GM23338 (cell line): ENCODE results near the gene CDKL4. TPM values are rescaled to one million over a fixed set of nuclear protein-coding genes. Genes with fewer than 3 reads are reported as not detected.
"Not testable (repeated sequence)": the region's sequence is repeated elsewhere in the genome, so short reads cannot be mapped to it uniquely, and the experiment has no call there.

Experiments used
- ATAC-seq: fragments of 200-7000 bp; cut with Tn5 transposase; 3 replicates; pipeline ENCODE4 v1.9.1; 2020
- DNase-seq: peaks from one replicate; pipeline ENCODE4 v3.0.0-alpha.2; 2015; ENCODE audit warnings: low spot score
- H2AFZ ChIP-seq: fragments of 200-600 bp; sonication (generic); 2 replicates; pipeline ENCODE4 v1.8.0; 2016; ENCODE audit warnings: antibody characterized with exemption, mild to moderate bottlenecking, moderate library complexity
- H3F3A ChIP-seq: fragments of 200-600 bp; sonication (generic); replicated peaks from 2 replicates; pipeline ENCODE4 v1.8.0; 2017; ENCODE audit warnings: antibody characterized with exemption, mixed run types, low read depth
- H3K27ac ChIP-seq: fragments of 200-600 bp; sonication (generic); 2 replicates; pipeline ENCODE4 v1.6.1; 2016; ENCODE audit warnings: low read depth
- H3K27me3 ChIP-seq: fragments of 200-600 bp; sonication (generic); 2 replicates; pipeline ENCODE4 v1.8.0; 2016; ENCODE audit warnings: mild to moderate bottlenecking, mixed run types, moderate library complexity; ENCODE audit not compliant: insufficient read depth
- H3K36me3 ChIP-seq: fragments of 200-600 bp; sonication (generic); 2 replicates; pipeline ENCODE4 v1.8.0; 2016; ENCODE audit warnings: mild to moderate bottlenecking; ENCODE audit not compliant: insufficient read depth
- H3K4me1 ChIP-seq: fragments of 200-600 bp; sonication (generic); 2 replicates; pipeline ENCODE4 v1.8.0; 2016; ENCODE audit warnings: mild to moderate bottlenecking, moderate library complexity; ENCODE audit not compliant: insufficient read depth
- H3K4me2 ChIP-seq: fragments of 200-600 bp; sonication (generic); 2 replicates; pipeline ENCODE4 v1.7.1; 2017; ENCODE audit warnings: mixed run types
- H3K4me3 ChIP-seq: fragments of 200-600 bp; sonication (generic); 2 replicates; pipeline ENCODE4 v1.6.1; 2016; ENCODE audit warnings: mixed run types
- H3K79me2 ChIP-seq: fragments of 200-600 bp; sonication (generic); replicated peaks from 2 replicates; pipeline ENCODE4 v1.8.0; 2017; ENCODE audit warnings: mild to moderate bottlenecking; ENCODE audit not compliant: insufficient read depth
- H3K9me2 ChIP-seq: fragments of 200-600 bp; sonication (generic); 2 replicates; pipeline ENCODE4 v1.8.0; 2017; ENCODE audit not compliant: insufficient read depth
- H4K20me1 ChIP-seq: fragments of 200-600 bp; sonication (generic); replicated peaks from 2 replicates; pipeline ENCODE4 v1.8.0; 2017; ENCODE audit warnings: mild to moderate bottlenecking; ENCODE audit not compliant: insufficient read depth
- H3K27ac Mint-ChIP-seq: 2 replicates; pipeline ENCODE4 v1.8.0; 2020; ENCODE audit warnings: inconsistent platforms, mild to moderate bottlenecking, moderate library complexity, mixed read lengths
- H3K27me3 Mint-ChIP-seq: 3 replicates; pipeline ENCODE4 v1.8.0; 2022; ENCODE audit warnings: low read depth, mild to moderate bottlenecking, moderate library complexity, mixed read lengths, inconsistent platforms; ENCODE audit not compliant: insufficient read depth, poor library complexity
- H3K36me3 Mint-ChIP-seq: 3 replicates; pipeline ENCODE4 v1.8.0; 2021; ENCODE audit warnings: low read depth, mild to moderate bottlenecking, inconsistent platforms, moderate library complexity, mixed read lengths
- H3K4me1 Mint-ChIP-seq: 3 replicates; pipeline ENCODE4 v1.8.0; 2020; ENCODE audit warnings: mild to moderate bottlenecking, inconsistent platforms, mixed read lengths
- H3K4me3 Mint-ChIP-seq: 3 replicates; pipeline ENCODE4 v1.8.0; 2021; ENCODE audit warnings: moderate library complexity, mild to moderate bottlenecking, inconsistent platforms, mixed read lengths
- H3K9me3 Mint-ChIP-seq: 3 replicates; pipeline ENCODE4 v1.8.0; 2020; ENCODE audit warnings: moderate library complexity, mild to moderate bottlenecking, inconsistent platforms, mixed read lengths
- CREB1 ChIP-seq: fragments of 250-450 bp; sonication (Bioruptor Pico); IDR thresholded peaks from 2 replicates; pipeline ENCODE4 v1.5.0; 2020; ENCODE audit warnings: low read depth, mild to moderate bottlenecking, moderate library complexity
- EZH2 ChIP-seq: fragments of 200-600 bp; sonication (generic); IDR thresholded peaks from one replicate; pipeline ENCODE4 v1.8.0; 2017; ENCODE audit warnings: antibody characterized with exemption, mild to moderate bottlenecking, low read depth; ENCODE audit not compliant: unreplicated experiment
- EZH2phosphoT487 ChIP-seq: fragments of 200-600 bp; sonication (generic); IDR thresholded peaks from one replicate; pipeline ENCODE4 v1.8.1; 2018; ENCODE audit warnings: antibody characterized with exemption; ENCODE audit not compliant: unreplicated experiment
- POLR2AphosphoS5 ChIP-seq: IDR thresholded peaks from 2 replicates; pipeline ENCODE4 v1.6.1; 2016; ENCODE audit warnings: antibody characterized with exemption, low read depth
- ZNF114 ChIP-seq: fragments of 250-450 bp; sonication (Bioruptor Pico); IDR thresholded peaks from 2 replicates; pipeline ENCODE4 v1.5.0; 2020; ENCODE audit warnings: mild to moderate bottlenecking, moderate library complexity
- ZNF331 ChIP-seq: fragments of 250-450 bp; sonication (Bioruptor Pico); IDR thresholded peaks from 2 replicates; pipeline ENCODE4 v1.5.0; 2020; ENCODE audit warnings: low read depth, mild to moderate bottlenecking, moderate library complexity
- polyA plus RNA-seq: library from polyadenylated mRNA; unstranded; fragments of >200 nt; fragmentation: Nextera tagmentation; extraction: Ambion mirVana; gene quantifications from 2 replicates; pipeline ENCODE4 v1.2.1, GENCODE V29; 2016
- total RNA-seq: library from RNA; depleted of rRNA; stranded (reverse); fragments of >200 nt; shearing (Covaris generic); gene quantifications from 2 replicates; pipeline ENCODE4 v1.2.3, GENCODE V29; 2014
- TF ChIP-seq, protein P1 (sequence below), 2 experiments: fragments of 200-600 bp in 1 of 2; sonication (generic) in 1 of 2; conservative IDR thresholded peaks; 2 replicates each; pipeline versions ENCODE4 v1.5.1 to v1.6.1; 2016 to 2017; ENCODE audit warnings: antibody characterized with exemption in 2 of 2, low read depth in 2 of 2, mild to moderate bottlenecking in 2 of 2, moderate library complexity in 1 of 2

The CDKL4 gene
- total and polyA plus RNA-seq, 2 experiments from 2014 or later = 0.24 TPM; not detected in 1

DNA sequence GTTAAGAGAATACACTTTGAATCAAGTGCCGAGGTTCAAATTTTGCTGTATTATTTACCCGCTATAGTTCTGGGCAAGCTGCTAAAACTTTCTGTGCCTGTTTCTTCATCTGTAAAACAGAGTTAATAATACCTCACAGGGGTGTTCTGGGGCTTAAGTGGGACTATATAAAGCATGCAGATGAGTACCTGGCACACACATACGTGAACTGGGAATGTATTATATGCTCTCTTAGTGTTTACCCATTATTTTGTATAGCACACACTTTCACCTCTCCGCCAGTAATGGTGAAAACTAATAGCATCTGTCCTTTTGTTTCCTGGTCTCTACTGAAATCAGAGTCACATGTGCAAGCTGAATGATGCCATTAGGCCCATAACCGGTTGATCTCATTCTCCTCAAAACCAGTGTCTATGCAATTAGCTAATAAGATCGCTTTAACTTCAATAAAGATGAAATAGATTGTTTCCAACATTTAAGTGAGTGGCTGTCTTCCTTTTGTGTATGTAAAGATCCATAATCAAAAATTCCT is 3.8 kb upstream of the CDKL4 start (continued):
- no peak for TF ChIP-seq ZNF114 (CRISPR knock-in tag)

DNA sequence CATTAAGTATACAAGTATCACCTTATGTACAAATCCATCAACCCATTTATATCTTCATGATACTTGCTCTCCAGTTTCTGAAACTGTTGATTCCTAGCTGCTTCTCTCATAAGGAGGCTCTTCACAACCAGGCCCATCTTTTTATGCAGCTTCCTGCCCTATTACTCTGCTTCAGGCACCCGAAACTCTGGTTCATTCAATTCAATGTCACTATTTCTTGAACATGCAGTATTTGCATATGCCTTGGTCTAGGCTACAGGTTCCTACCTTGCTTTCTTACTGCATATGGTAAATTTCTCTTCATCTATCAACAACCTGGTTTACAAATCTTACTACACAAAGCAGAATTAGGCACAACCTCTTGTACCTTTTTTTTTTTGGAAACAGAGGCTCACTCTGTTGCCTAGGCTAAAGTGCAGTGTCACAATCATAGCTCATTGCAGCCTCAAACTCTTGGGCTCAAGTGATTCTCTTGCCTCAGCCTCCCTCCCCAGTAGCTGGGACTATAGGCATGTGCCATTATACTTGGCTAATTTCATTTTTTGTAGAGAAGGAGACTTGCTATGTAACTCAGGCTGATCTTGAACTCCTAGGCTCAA is 2.7 kb upstream of the CDKL4 start:
- H3K27me3 ChIP-seq = no peaks in the 10 kb centered on the region
- H3K36me3 Mint-ChIP-seq = peaks cover 23% of the 10 kb centered on the region
- ATAC-seq = no peak

DNA sequence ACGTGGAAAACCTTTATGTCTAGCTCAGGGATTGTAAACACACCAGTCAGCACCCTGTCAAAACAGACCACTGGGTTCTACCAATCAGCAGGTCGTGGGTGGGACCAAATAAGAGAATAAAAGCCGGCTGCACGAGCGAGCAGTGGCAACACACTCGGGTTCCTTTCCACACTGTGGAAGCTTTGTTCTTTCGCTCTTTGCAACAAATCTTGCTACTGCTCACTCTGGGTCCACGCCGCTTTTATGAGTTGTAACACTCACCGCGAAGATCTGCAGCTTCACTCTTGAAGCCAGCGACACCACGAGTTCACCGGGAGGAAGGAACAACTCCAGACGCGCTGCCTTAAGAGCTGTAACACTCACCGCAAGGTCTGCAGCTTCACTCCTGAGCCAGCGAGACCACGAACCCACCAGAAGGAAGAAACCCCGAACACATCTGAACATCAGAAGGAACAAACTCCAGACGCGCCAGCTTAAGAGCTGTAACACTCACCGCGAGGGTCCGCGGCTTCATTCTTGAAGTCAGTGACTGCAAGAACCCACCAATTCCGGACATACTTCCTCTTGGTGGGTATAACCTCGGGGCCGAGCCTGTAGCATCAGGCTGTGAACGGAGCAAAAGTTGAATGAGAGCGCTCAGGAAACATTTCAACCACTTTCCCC is 1.3 kb upstream of the CDKL4 start:
- H3F3A ChIP-seq, H3K4me3 Mint-ChIP-seq, H3K36me3 ChIP-seq, H3K27me3 Mint-ChIP-seq, DNase-seq, ATAC-seq, H3K79me2 ChIP-seq, H3K4me3 ChIP-seq, H3K27ac ChIP-seq, H4K20me1 ChIP-seq, H3K36me3 Mint-ChIP-seq, H3K4me2 ChIP-seq, H3K27me3 ChIP-seq, H2AFZ ChIP-seq, H3K9me2 ChIP-seq: not testable (repeated sequence)
- peaks cover 19% of the 10 kb centered on the region for H3K4me1 ChIP-seq
- 0 out of 2 replicates have a peak overlapping the region, but pooled peaks have one; percentile 46 for H3K27ac Mint-ChIP-seq
- peaks cover 22% of the 10 kb centered on the region for H3K9me3 Mint-ChIP-seq
- peaks cover 19% of the 10 kb centered on the region for H3K4me1 Mint-ChIP-seq

More for the DNA sequence above, 2.7 kb upstream of the CDKL4 start:
- Mint-ChIP-seq H3K4me1 (peaks cover 11% of the 10 kb centered on the region), H3K27me3 (peaks cover 3% of the 10 kb centered on the region), H3K27ac (no peak overlapping the region), H3K4me3 (no peak overlapping the region), H3K9me3 (peaks cover 35% of the 10 kb centered on the region)
- no peaks in the 10 kb centered on the region for H3K9me2 ChIP-seq
- H3K4me2 ChIP-seq = no peak overlapping the region
- DNase-seq = no peak
- TF ChIP-seq EZH2 (no peak), ZNF114 (CRISPR knock-in tag) (no peak), CREB1 (no peak), EZH2phosphoT487 (no peak), POLR2AphosphoS5 (no peak), ZNF331 (CRISPR knock-in tag) (no peak)
- TF ChIP-seq, protein P1, sequence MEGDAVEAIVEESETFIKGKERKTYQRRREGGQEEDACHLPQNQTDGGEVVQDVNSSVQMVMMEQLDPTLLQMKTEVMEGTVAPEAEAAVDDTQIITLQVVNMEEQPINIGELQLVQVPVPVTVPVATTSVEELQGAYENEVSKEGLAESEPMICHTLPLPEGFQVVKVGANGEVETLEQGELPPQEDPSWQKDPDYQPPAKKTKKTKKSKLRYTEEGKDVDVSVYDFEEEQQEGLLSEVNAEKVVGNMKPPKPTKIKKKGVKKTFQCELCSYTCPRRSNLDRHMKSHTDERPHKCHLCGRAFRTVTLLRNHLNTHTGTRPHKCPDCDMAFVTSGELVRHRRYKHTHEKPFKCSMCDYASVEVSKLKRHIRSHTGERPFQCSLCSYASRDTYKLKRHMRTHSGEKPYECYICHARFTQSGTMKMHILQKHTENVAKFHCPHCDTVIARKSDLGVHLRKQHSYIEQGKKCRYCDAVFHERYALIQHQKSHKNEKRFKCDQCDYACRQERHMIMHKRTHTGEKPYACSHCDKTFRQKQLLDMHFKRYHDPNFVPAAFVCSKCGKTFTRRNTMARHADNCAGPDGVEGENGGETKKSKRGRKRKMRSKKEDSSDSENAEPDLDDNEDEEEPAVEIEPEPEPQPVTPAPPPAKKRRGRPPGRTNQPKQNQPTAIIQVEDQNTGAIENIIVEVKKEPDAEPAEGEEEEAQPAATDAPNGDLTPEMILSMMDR (conservative IDR thresholded peaks at IDR 0.05; ENCODE audit: low read depth in 2 of 2) = no peak
- H2AFZ ChIP-seq = no peak overlapping the region
- H3K36me3 ChIP-seq = peaks cover 14% of the 10 kb centered on the region
- peaks cover 6% of the 10 kb centered on the region; the same call in 1 of the 2 replicates for H3F3A ChIP-seq
- H3K27ac ChIP-seq = peak overlapping the region; percentile 30; the same call in 1 of the 2 replicates
- no peak overlapping the region for H3K4me3 ChIP-seq
- no peaks in the 10 kb centered on the region for H3K79me2 ChIP-seq
- H4K20me1 ChIP-seq = no peaks in the 10 kb centered on the region
- peaks cover 10% of the 10 kb centered on the region for H3K4me1 ChIP-seq

DNA sequence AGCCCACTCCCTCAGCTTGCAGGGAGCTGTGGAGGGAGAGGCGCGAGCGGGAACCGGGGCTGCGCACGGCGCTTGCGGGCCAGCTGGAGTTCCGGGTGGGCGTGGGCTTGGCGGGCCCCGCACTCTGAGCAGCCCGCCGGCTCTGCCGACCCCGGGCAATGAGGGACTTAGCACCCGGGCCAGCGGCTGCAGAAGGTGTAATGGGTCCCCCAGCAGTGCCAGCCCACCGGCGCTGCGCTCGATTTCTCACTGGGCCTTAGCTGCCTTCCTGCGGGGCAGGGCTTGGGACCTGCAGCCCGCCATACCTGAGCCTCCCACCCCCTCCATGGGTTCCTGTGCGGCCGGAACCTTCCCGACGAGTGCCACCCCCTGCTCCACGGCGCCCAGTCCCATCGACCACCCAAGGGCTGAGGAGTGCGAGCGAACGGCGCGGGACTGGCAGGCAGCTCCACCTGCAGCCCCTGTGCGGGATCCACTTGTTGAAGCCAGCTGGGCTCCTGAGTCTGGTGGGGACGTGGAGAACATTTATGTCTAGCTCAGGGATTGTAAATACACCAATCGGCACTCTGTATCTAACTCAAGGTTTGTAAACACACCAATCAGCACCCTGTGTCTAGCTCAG is 582 bp upstream of the CDKL4 start:
- Mint-ChIP-seq H3K4me1 (peaks cover 19% of the 10 kb centered on the region), H3K9me3 (peaks cover 22% of the 10 kb centered on the region)
- H3K36me3 ChIP-seq, H4K20me1 ChIP-seq, H3K79me2 ChIP-seq, H3K27me3 Mint-ChIP-seq, H3K27ac Mint-ChIP-seq, H3K4me2 ChIP-seq, H3K9me2 ChIP-seq, H3K4me3 Mint-ChIP-seq, H3K27me3 ChIP-seq, H2AFZ ChIP-seq, H3K27ac ChIP-seq, DNase-seq, ATAC-seq, H3K36me3 Mint-ChIP-seq, H3F3A ChIP-seq, H3K4me3 ChIP-seq: not testable (repeated sequence)
- H3K4me1 ChIP-seq = peaks cover 19% of the 10 kb centered on the region
